Raji (cell line): Measurements from ENCODE around the gene CAMTA1.

Experiments
- POLR2A ChIP-seq: IDR thresholded peaks from 2 replicates; pipeline ENCODE4 v1.6.1; 2011; ENCODE audit warnings: low read depth, low read length, control low read depth; ENCODE audit not compliant: insufficient read depth

Gene CAMTA1

GRCh38 chr1:7022058-7022457, 236.8 kb downstream of the CAMTA1 start:
- TF ChIP-seq POLR2A: no peak

- no peak for TF ChIP-seq POLR2A
These were observed 239.8 kb downstream of the CAMTA1 start for GRCh38 chr1:7025013-7025412.

- TF ChIP-seq POLR2A: no peak
These were observed 240.9 kb downstream of the CAMTA1 start for GRCh38 chr1:7026169-7026568.

GRCh38 chr1:7032992-7033391, 247.7 kb downstream of the CAMTA1 start:
- no peak for TF ChIP-seq POLR2A

- TF ChIP-seq POLR2A: no peak
These were observed 251.1 kb downstream of the CAMTA1 start for GRCh38 chr1:7036386-7036785.

GRCh38 chr1:7039590-7040220, 254.5 kb downstream of the CAMTA1 start:
- no peak for TF ChIP-seq POLR2A

- TF ChIP-seq POLR2A: no peak
These were observed 255.9 kb downstream of the CAMTA1 start for GRCh38 chr1:7040969-7041695.

- no peak for TF ChIP-seq POLR2A
These were observed 257.3 kb downstream of the CAMTA1 start for GRCh38 chr1:7042322-7043190.

- no peak for TF ChIP-seq POLR2A
These were observed 257.9 kb downstream of the CAMTA1 start for GRCh38 chr1:7043191-7043549.

GRCh38 chr1:7043719-7044535, 258.7 kb downstream of the CAMTA1 start:
- no peak for TF ChIP-seq POLR2A

- no peak for TF ChIP-seq POLR2A
These were observed 260.6 kb downstream of the CAMTA1 start for GRCh38 chr1:7045897-7046296.

GRCh38 chr1:7046314-7046713, 261.1 kb downstream of the CAMTA1 start:
- TF ChIP-seq POLR2A: no peak

- no peak for TF ChIP-seq POLR2A
These were observed 261.6 kb downstream of the CAMTA1 start for GRCh38 chr1:7046891-7047290.

GRCh38 chr1:7047866-7048265, 262.6 kb downstream of the CAMTA1 start:
- TF ChIP-seq POLR2A: no peak

- no peak for TF ChIP-seq POLR2A
These were observed 263.1 kb downstream of the CAMTA1 start for GRCh38 chr1:7048395-7048794.
